ENCODE data around the gene POLN.

DNA sequence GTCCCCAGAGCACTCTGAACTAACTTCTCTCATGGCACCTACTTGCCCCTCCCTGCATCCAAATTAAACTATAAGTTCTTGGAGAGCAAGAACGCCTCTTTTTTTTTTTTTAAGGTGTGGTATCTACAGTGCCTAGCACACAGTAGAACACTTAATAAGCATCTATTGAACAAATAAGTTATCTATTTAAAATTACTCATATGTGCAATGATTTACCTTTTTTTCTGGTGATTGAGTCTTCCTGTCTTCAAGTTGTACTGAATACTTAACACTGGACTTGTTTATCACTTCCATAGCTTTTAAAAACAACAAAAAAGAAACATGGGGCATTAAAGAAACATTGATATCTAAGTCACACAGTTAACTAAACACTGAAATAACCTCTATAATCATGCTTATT lies 29.1 kb downstream of the POLN start:
- no peak for TF ChIP-seq TAF1 (IDR thresholded peaks at IDR 0.05; ENCODE audit: borderline replicate concordance, insufficient read depth, low read length)
- TF ChIP-seq, protein P1, sequence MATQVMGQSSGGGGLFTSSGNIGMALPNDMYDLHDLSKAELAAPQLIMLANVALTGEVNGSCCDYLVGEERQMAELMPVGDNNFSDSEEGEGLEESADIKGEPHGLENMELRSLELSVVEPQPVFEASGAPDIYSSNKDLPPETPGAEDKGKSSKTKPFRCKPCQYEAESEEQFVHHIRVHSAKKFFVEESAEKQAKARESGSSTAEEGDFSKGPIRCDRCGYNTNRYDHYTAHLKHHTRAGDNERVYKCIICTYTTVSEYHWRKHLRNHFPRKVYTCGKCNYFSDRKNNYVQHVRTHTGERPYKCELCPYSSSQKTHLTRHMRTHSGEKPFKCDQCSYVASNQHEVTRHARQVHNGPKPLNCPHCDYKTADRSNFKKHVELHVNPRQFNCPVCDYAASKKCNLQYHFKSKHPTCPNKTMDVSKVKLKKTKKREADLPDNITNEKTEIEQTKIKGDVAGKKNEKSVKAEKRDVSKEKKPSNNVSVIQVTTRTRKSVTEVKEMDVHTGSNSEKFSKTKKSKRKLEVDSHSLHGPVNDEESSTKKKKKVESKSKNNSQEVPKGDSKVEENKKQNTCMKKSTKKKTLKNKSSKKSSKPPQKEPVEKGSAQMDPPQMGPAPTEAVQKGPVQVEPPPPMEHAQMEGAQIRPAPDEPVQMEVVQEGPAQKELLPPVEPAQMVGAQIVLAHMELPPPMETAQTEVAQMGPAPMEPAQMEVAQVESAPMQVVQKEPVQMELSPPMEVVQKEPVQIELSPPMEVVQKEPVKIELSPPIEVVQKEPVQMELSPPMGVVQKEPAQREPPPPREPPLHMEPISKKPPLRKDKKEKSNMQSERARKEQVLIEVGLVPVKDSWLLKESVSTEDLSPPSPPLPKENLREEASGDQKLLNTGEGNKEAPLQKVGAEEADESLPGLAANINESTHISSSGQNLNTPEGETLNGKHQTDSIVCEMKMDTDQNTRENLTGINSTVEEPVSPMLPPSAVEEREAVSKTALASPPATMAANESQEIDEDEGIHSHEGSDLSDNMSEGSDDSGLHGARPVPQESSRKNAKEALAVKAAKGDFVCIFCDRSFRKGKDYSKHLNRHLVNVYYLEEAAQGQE (IDR thresholded peaks at IDR 0.05; ENCODE audit: insufficient read depth in 1 of 2, low read depth in 2 of 2, low read length in 2 of 2) = no peak
